Upper lobe of right lung (tissue), 1 donor: ENCODE results near the gene PHF21B. TPM values are rescaled to one million over a fixed set of nuclear protein-coding genes. Genes with fewer than 3 reads are reported as not detected.

ENCODE experiments used
- ATAC-seq: fragments of 200-7000 bp; cut with Tn5 transposase; one replicate; pipeline ENCODE4 v1.9.1; 2020; ENCODE audit warnings: mild to moderate bottlenecking, moderate library complexity
- DNase-seq: peaks from one replicate; pipeline ENCODE4 v3.0.0-alpha.2; 2020
- H3K27ac ChIP-seq: fragments of 200-600 bp; one replicate; pipeline ENCODE4 v1.8.0; 2022
- H3K27me3 ChIP-seq: fragments of 200-600 bp; one replicate; pipeline ENCODE4 v1.8.0; 2022; ENCODE audit warnings: mild to moderate bottlenecking
- H3K36me3 ChIP-seq: fragments of 200-600 bp; one replicate; pipeline ENCODE4 v1.8.0; 2022
- H3K4me1 ChIP-seq: fragments of 200-600 bp; one replicate; pipeline ENCODE4 v1.8.0; 2022
- H3K4me3 ChIP-seq: fragments of 200-600 bp; one replicate; pipeline ENCODE4 v1.8.0; 2022; ENCODE audit warnings: mild to moderate bottlenecking
- H3K9me3 ChIP-seq: fragments of 200-600 bp; one replicate; pipeline ENCODE4 v1.8.0; 2022
- intact Hi-C: fragments of 100-400 bp; cut with DNase I; formaldehyde crosslinking; loops from one replicate; pipeline ENCODE4 v1.11.0; 2022
- total RNA-seq: library from RNA; stranded (reverse); fragmentation: NEBNext Ultra II Directional; extraction: Animal tissue kit (Norgen Biotek cat#: 25700); gene quantifications from one replicate; pipeline ENCODE4 v1.2.1, GENCODE V29; 2021
- TF ChIP-seq, protein P1 (sequence below): fragments of 200-600 bp; IDR thresholded peaks from one replicate; pipeline ENCODE4 v1.8.0; 2022; ENCODE audit warnings: antibody characterized with exemption
- donor health status: DM: no; HTN: yes; CAD: no; lungs with severe emphysema.

The PHF21B gene
- total RNA-seq, 1 donor from 2014 or later = 0.12 TPM

DNA sequence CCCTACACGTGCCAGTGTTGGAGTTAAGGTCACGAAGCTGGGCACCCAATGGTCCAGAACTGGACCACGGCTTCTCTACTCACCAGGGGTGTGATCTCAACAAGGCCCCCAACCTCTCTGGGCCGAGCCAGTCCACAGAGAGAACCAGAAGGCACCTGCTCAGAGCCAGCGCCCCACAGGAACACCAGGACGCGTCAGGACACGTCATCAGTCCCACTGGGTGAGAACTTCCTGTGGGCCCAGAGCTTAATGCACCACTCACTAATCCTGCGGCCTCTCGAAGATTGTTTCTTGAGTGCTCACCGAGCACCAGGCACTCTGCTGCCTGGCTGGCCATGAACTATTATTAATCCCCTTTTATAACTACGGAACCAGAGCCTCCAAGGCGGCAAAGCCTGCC is 10.1 kb downstream of the PHF21B start:
- TF ChIP-seq, protein P1, sequence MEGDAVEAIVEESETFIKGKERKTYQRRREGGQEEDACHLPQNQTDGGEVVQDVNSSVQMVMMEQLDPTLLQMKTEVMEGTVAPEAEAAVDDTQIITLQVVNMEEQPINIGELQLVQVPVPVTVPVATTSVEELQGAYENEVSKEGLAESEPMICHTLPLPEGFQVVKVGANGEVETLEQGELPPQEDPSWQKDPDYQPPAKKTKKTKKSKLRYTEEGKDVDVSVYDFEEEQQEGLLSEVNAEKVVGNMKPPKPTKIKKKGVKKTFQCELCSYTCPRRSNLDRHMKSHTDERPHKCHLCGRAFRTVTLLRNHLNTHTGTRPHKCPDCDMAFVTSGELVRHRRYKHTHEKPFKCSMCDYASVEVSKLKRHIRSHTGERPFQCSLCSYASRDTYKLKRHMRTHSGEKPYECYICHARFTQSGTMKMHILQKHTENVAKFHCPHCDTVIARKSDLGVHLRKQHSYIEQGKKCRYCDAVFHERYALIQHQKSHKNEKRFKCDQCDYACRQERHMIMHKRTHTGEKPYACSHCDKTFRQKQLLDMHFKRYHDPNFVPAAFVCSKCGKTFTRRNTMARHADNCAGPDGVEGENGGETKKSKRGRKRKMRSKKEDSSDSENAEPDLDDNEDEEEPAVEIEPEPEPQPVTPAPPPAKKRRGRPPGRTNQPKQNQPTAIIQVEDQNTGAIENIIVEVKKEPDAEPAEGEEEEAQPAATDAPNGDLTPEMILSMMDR = no peak
- Histone ChIP-seq H3K9me3 (no peaks in the 10 kb centered on the region), H3K4me3 (no peak overlapping the region), H3K27ac (no peak overlapping the region), H3K36me3 (no peaks in the 10 kb centered on the region), H3K4me1 (no peaks in the 10 kb centered on the region), H3K27me3 (peaks cover 23% of the 10 kb centered on the region)
- intact Hi-C loops = no loop called here
- ATAC-seq = no peak
- DNase-seq = no peak

DNA sequence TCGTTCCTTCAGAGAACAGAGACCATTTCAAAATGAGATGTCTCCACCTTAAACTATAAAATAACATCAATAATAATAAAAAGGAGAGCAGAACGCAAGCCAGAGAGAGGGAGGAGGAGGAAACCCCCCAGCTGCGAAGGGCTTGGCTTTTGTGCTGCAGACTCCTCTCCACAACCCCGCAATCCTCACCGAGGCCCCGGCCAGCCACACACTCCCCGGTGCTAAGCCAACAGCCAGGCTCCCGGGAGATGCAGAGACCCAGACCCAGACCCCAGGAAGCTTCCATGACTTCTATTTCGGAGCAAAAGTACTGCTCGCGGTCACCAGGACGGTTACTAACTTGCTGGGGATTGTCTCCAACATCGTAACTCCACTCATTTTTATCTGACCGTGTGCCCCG is 10.6 kb downstream of the PHF21B start:
- no peak overlapping the region for H3K27ac ChIP-seq
- H3K36me3 ChIP-seq = no peaks in the 10 kb centered on the region
- H3K4me3 ChIP-seq = no peak overlapping the region
- DNase-seq (no peak), ATAC-seq (no peak)
- no peaks in the 10 kb centered on the region for H3K9me3 ChIP-seq
- H3K4me1 ChIP-seq = no peaks in the 10 kb centered on the region
- H3K27me3 ChIP-seq = peaks cover 21% of the 10 kb centered on the region
- TF ChIP-seq, protein P1 = no peak
- intact Hi-C loops = no loop called here

GRCh38 chr22:44998296-44998695 is 11.5 kb downstream of the PHF21B start:
- Histone ChIP-seq H3K9me3 (no peaks in the 10 kb centered on the region), H3K36me3 (no peaks in the 10 kb centered on the region), H3K4me1 (no peaks in the 10 kb centered on the region), H3K4me3 (no peak overlapping the region), H3K27ac (no peak overlapping the region), H3K27me3 (peaks cover 14% of the 10 kb centered on the region)
- DNase-seq (no peak), ATAC-seq (no peak)
- TF ChIP-seq, protein P1 = no peak
- intact Hi-C loops = no loop called here

- TF ChIP-seq, protein P1 = no peak
- Histone ChIP-seq H3K27me3 (peaks cover 13% of the 10 kb centered on the region), H3K4me1 (no peaks in the 10 kb centered on the region), H3K9me3 (no peaks in the 10 kb centered on the region), H3K4me3 (no peak overlapping the region), H3K36me3 (no peaks in the 10 kb centered on the region), H3K27ac (no peak overlapping the region)
- DNase-seq = no peak
- intact Hi-C loops = no loop called here
- no peak for ATAC-seq
These were observed 12.7 kb downstream of the PHF21B start for GRCh38 chr22:44997060-44997459.

DNA sequence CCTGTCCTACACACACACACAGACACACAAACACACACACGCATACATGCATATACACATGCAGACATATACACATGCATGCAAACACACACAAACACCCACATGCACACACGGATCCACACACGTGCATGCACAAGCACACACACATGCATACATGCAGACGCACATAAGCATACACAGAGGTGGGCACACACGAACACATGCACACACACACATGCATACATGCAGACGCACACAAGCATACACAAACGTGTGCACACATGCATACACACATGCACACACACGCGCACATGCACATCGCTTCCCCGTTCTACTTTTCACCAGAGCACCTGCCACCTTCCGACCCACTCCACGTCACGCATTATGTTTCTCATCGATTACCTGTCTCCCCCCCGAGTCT is 13.2 kb downstream of the PHF21B start:
- no peaks in the 10 kb centered on the region for H3K9me3 ChIP-seq
- H3K36me3 ChIP-seq = no peaks in the 10 kb centered on the region
- DNase-seq (no peak), ATAC-seq (no peak)
- H3K4me1 ChIP-seq = no peaks in the 10 kb centered on the region
- TF ChIP-seq, protein P1 = no peak
- intact Hi-C loops = no loop called here
- H3K4me3 ChIP-seq = no peak overlapping the region
- no peak overlapping the region for H3K27ac ChIP-seq
- peaks cover 17% of the 10 kb centered on the region for H3K27me3 ChIP-seq

DNA sequence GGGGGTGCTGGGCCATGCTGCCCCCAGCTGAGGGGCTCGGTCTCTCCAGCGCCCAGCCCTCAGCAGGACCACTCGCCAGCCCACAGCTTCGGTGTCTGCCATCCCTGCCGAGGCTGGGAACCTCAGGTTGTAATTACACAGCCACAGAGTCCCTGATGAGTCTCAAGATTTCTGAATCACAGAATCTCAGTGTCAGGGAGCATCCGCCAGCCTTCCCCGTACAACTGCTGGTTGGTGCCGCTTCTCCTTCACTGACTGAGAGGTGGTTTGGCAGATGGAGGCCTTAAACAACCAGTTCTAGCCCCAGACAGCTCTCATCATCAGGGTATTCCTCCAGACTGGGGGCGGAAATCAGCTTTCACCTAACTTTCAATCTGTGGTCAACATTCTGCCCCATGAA is 13.7 kb downstream of the PHF21B start:
- no peaks in the 10 kb centered on the region for H3K4me1 ChIP-seq
- H3K9me3 ChIP-seq = no peaks in the 10 kb centered on the region
- no peak overlapping the region for H3K27ac ChIP-seq
- TF ChIP-seq, protein P1 = no peak
- DNase-seq (no peak), ATAC-seq (no peak)
- peaks cover 22% of the 10 kb centered on the region for H3K27me3 ChIP-seq
- intact Hi-C loops = no loop called here
- no peaks in the 10 kb centered on the region for H3K36me3 ChIP-seq
- H3K4me3 ChIP-seq = no peak overlapping the region
